Sciatic nerve (tissue), 2 donors: ENCODE results near the gene INO80E. TPM values are rescaled to one million over a fixed set of nuclear protein-coding genes. Genes with fewer than 3 reads are reported as not detected.
"Not testable (repeated sequence)": the region's sequence is repeated elsewhere in the genome, so short reads cannot be mapped to it uniquely, and the experiment has no call there.

Experiments
- ATAC-seq: fragments of 200-7000 bp; cut with Tn5 transposase; one replicate; pipeline ENCODE4 v1.9.1; 2020; ENCODE audit warnings: mild to moderate bottlenecking, moderate library complexity
- DNase-seq: peaks from one replicate; pipeline ENCODE4 v3.0.0-alpha.2; 2020; ENCODE audit warnings: low spot score
- intact Hi-C: fragments of 100-400 bp; cut with DNase I; formaldehyde crosslinking; loops from one replicate; pipeline ENCODE4 v1.14.2; 2022
- total RNA-seq: library from RNA; stranded (reverse); fragmentation: NEBNext Ultra II Directional; extraction: Animal tissue kit (Norgen Biotek cat#: 25700); gene quantifications from one replicate; pipeline ENCODE4 v1.2.1, GENCODE V29; 2021
- donor health status: DM: no; HTN: no; CAD: no.
- donor health status: DM: no; HTN: no; CAD: no.

The INO80E gene
- total RNA-seq, 1 donor from 2014 or later = 59.2 TPM

GRCh38 chr16:30022887-30023286 lies 26.8 kb downstream of the INO80E start, which contains the start of gene C16orf92:
C16orf92 (plus strand) TSS chr16:30023198; CDS start chr16:30023341, 143 bp downstream.
- no peak for DNase-seq
- no peak for ATAC-seq
- intact Hi-C loops = loop anchor here (10.0 kb wide), 1 partner anchor 328 kb away; no protein-coding TSS in a partner anchor

GRCh38 chr16:30023586-30023985 lies 27.5 kb downstream of the INO80E start:
- ATAC-seq (no peak), DNase-seq (no peak)
- intact Hi-C loops = loop anchor here (10.0 kb wide), 1 partner anchor 329 kb away; no protein-coding TSS in a partner anchor

GRCh38 chr16:30024451-30024850 lies 28.4 kb downstream of the INO80E start:
- intact Hi-C loops = loop anchor here (10.0 kb wide), 1 partner anchor 330 kb away; no protein-coding TSS in a partner anchor
- DNase-seq = no peak
- no peak for ATAC-seq

GRCh38 chr16:30025156-30025555 lies 29.1 kb downstream of the INO80E start:
- intact Hi-C loops = loop anchor here (10.0 kb wide), 1 partner anchor 330 kb away; no protein-coding TSS in a partner anchor
- no peak for DNase-seq
- no peak for ATAC-seq

GRCh38 chr16:30025574-30025973 lies 29.5 kb downstream of the INO80E start:
- intact Hi-C loops = loop anchor here (10.0 kb wide), 1 partner anchor 331 kb away; no protein-coding TSS in a partner anchor
- ATAC-seq = no peak
- DNase-seq = no peak

- ATAC-seq (no peak), DNase-seq (no peak)
- intact Hi-C loops = loop anchor here (10.0 kb wide), 1 partner anchor 332 kb away; no protein-coding TSS in a partner anchor
Measured at GRCh38 chr16:30026449-30026848, 30.4 kb downstream of the INO80E start.

GRCh38 chr16:30027588-30028437 lies 31.8 kb downstream of the INO80E start:
- ATAC-seq (no peak), DNase-seq (no peak)
- intact Hi-C loops = loop anchor here (10.0 kb wide), 1 partner anchor 333 kb away; no protein-coding TSS in a partner anchor

GRCh38 chr16:30028438-30029076 lies 32.5 kb downstream of the INO80E start:
- intact Hi-C loops = loop anchor here (10.0 kb wide), 1 partner anchor 334 kb away; no protein-coding TSS in a partner anchor
- ATAC-seq (peak; percentile 43), DNase-seq (no peak)

- ATAC-seq (no peak), DNase-seq (no peak)
- intact Hi-C loops = no loop called here
Measured at GRCh38 chr16:30030011-30030685, 34.1 kb downstream of the INO80E start.

- peak; percentile 15 for ATAC-seq
- intact Hi-C loops = no loop called here
Measured at GRCh38 chr16:30030841-30031413, 34.9 kb downstream of the INO80E start, which contains the start of gene TLCD3B. TLCD3B (minus strand) TSS chr16:30031271; CDS start chr16:30030527, 744 bp downstream.

GRCh38 chr16:30031477-30031918 lies 35.5 kb downstream of the INO80E start:
- ATAC-seq (no peak), DNase-seq (no peak)
- intact Hi-C loops = no loop called here

More at GRCh38 chr16:30030841-30031413, 34.9 kb downstream of the INO80E start, which contains the start of gene TLCD3B:
- no peak for DNase-seq

- ATAC-seq (no peak), DNase-seq (no peak)
- intact Hi-C loops = no loop called here
Measured at GRCh38 chr16:30032083-30032819, 36.2 kb downstream of the INO80E start.

- ATAC-seq (no peak), DNase-seq (no peak)
- intact Hi-C loops = no loop called here
Measured at GRCh38 chr16:30033270-30033669, 37.2 kb downstream of the INO80E start.

- no peak for ATAC-seq
- DNase-seq = no peak
- intact Hi-C loops = no loop called here
Measured at GRCh38 chr16:30040221-30040620, 44.2 kb downstream of the INO80E start.

- DNase-seq, ATAC-seq, intact Hi-C loops: not testable (repeated sequence)
Measured at GRCh38 chr16:30040690-30041089, 44.6 kb downstream of the INO80E start.

GRCh38 chr16:30041841-30042240 lies 45.8 kb downstream of the INO80E start:
- intact Hi-C loops = no loop called here
- ATAC-seq = no peak
- DNase-seq = no peak

GRCh38 chr16:30046178-30046577 lies 50.1 kb downstream of the INO80E start:
- ATAC-seq (no peak), DNase-seq (no peak)
- intact Hi-C loops = no loop called here

- ATAC-seq = no peak
- intact Hi-C loops = no loop called here
- no peak for DNase-seq
Measured at GRCh38 chr16:30046588-30046987, 50.5 kb downstream of the INO80E start.
